K562 (cell line): Measurements from ENCODE around the gene FSCN2. TPM values are rescaled to one million over a fixed set of nuclear protein-coding genes. Genes with fewer than 3 reads are reported as not detected.

ENCODE experiments used
- ASH1L ChIP-seq: fragments of 450-650 bp; IDR thresholded peaks from 2 replicates; pipeline ENCODE4 v1.6.1; 2018; ENCODE audit warnings: borderline replicate concordance, mild to moderate bottlenecking, low read depth; ENCODE audit not compliant: partially characterized antibody
- C11orf30 ChIP-seq: fragments of 450-650 bp; IDR thresholded peaks from 2 replicates; pipeline ENCODE4 v1.6.1; 2016; ENCODE audit warnings: low read depth, mild to moderate bottlenecking
- CBFB ChIP-seq: sonication (generic); formaldehyde crosslinking; IDR thresholded peaks from 2 replicates; pipeline ENCODE4 v1.4.0; 2020; ENCODE audit warnings: mild to moderate bottlenecking, missing genetic modification reagents
- JUND ChIP-seq, 2 experiments: IDR thresholded peaks; 2 replicates in 1 of 2; 3 replicates in 1 of 2; pipeline ENCODE4 v1.6.1; 2011; ENCODE audit warnings: borderline replicate concordance in 2 of 2, low read depth in 2 of 2, low read length in 2 of 2, improper control_type of control experiment in 1 of 2, missing biosample characterization in 1 of 2, missing genetic modification characterization in 1 of 2, missing genetic modification reagents in 1 of 2
- MBD2 ChIP-seq: sonication (generic); IDR thresholded peaks from 2 replicates; pipeline ENCODE4 v1.6.1; 2016; ENCODE audit warnings: low read depth, borderline replicate concordance
- NCOA1 ChIP-seq: fragments of 450-650 bp; IDR thresholded peaks from 2 replicates; pipeline ENCODE4 v1.6.1; 2016; ENCODE audit warnings: low read depth
- NELFE ChIP-seq: IDR thresholded peaks from 2 replicates; pipeline ENCODE4 v1.6.1; 2011; ENCODE audit warnings: mild to moderate bottlenecking; ENCODE audit not compliant: insufficient read depth, insufficient read length
- NFE2L1 ChIP-seq: fragments of 450-650 bp; IDR thresholded peaks from 2 replicates; pipeline ENCODE4 v1.6.1; 2016; ENCODE audit warnings: missing genetic modification characterization, low read depth, mild to moderate bottlenecking, missing compliant biosample characterization, moderate library complexity, borderline replicate concordance
- NFYB ChIP-seq: IDR thresholded peaks from 2 replicates; pipeline ENCODE4 v1.6.1; 2011; ENCODE audit warnings: mild to moderate bottlenecking, moderate library complexity; ENCODE audit not compliant: insufficient read length; ENCODE audit errors: extremely low read depth
- NONO ChIP-seq, 2 experiments: fragments of 200-400 bp in 1 of 2; fragments of 450-650 bp in 1 of 2; formaldehyde crosslinking in 1 of 2; IDR thresholded peaks; 2 replicates each; pipeline ENCODE4 v1.6.1; 2017; ENCODE audit warnings: low read depth in 2 of 2, mild to moderate bottlenecking in 2 of 2, moderate library complexity in 2 of 2, low read length in 1 of 2
- NRF1 ChIP-seq, 2 experiments: fragments of 450-650 bp; IDR thresholded peaks in 1 of 2; conservative IDR thresholded peaks in 1 of 2; 2 replicates each; pipeline ENCODE4 v1.6.1; 2014; ENCODE audit warnings: mild to moderate bottlenecking in 2 of 2
- RBFOX2 ChIP-seq: fragments of 200-400 bp; formaldehyde crosslinking; IDR thresholded peaks from 2 replicates; pipeline ENCODE4 v1.6.1; 2017; ENCODE audit warnings: low read depth, mild to moderate bottlenecking, low read length, moderate library complexity
- RBM22 ChIP-seq: fragments of 200-400 bp; formaldehyde crosslinking; IDR thresholded peaks from 2 replicates; pipeline ENCODE4 v1.6.1; 2018; ENCODE audit warnings: low read length, low read depth; ENCODE audit not compliant: poor library complexity, severe bottlenecking
- RCOR1 ChIP-seq, 2 experiments: IDR thresholded peaks; 2 replicates each; pipeline ENCODE4 v1.6.1; 2012; ENCODE audit warnings: low read depth in 2 of 2, low read length in 2 of 2, borderline replicate concordance in 1 of 2, improper control_type of control experiment in 1 of 2
- SREBF1 ChIP-seq: fragments of 150-350 bp; IDR thresholded peaks from 2 replicates; pipeline ENCODE4 v1.6.1; 2014; ENCODE audit warnings: antibody characterized with exemption, low read depth, low read length, borderline replicate concordance
- YY1 ChIP-seq, 3 experiments: IDR thresholded peaks; 2 replicates each; pipeline ENCODE4 v1.6.1; 2011; ENCODE audit warnings: low read length in 2 of 3, mild to moderate bottlenecking in 2 of 3, moderate library complexity in 2 of 3, borderline replicate concordance in 1 of 3, control low read depth in 1 of 3, low read depth in 1 of 3; ENCODE audit not compliant: insufficient read depth in 3 of 3, insufficient replicate concordance in 2 of 3, control insufficient read depth in 1 of 3, insufficient read length in 1 of 3; ENCODE audit errors: extremely low read depth in 1 of 3
- ZNF184 ChIP-seq: sonication (generic); formaldehyde crosslinking; IDR thresholded peaks from 2 replicates; pipeline ENCODE4 v1.5.0; 2020; ENCODE audit warnings: missing genetic modification reagents
- ZNF24 ChIP-seq: fragments of 450-650 bp; IDR thresholded peaks from 2 replicates; pipeline ENCODE4 v1.6.1; 2016
- polyA plus RNA-seq, 8 experiments: library from polyadenylated mRNA; depleted of rRNA in 4 of 8; stranded (reverse) in 5 of 8; unstranded in 3 of 8; fragments of >200 nt; fragmentation: Nextera tagmentation in 2 of 8; fragmentation: Illumina TruSeq in 1 of 8; extraction: Ambion mirVana in 2 of 8; extraction: Trizol in 1 of 8; gene quantifications; 2 replicates each; pipeline versions ENCODE4 v1.2.1 to v1.2.3, GENCODE V29; 2011 to 2014; ENCODE audit warnings: inconsistent platforms in 1 of 8, missing spikeins in 1 of 8
- total RNA-seq, 7 experiments: library from RNA; depleted of rRNA in 6 of 7; stranded (reverse); fragments of >200 nt in 6 of 7; fragmentation: Illumina TruSeq in 2 of 7; extraction: Trizol in 2 of 7; gene quantifications; 2 replicates each; pipeline versions ENCODE4 v1.2.1 to v1.2.3, GENCODE V29; 2011 to 2021; ENCODE audit warnings: low replicate concordance in 1 of 7
- TF ChIP-seq, protein P1 (sequence below): sonication (generic); formaldehyde crosslinking; IDR thresholded peaks from 2 replicates; pipeline ENCODE4 v1.8.0; 2022; ENCODE audit warnings: mild to moderate bottlenecking, missing genetic modification reagents
- TF ChIP-seq, protein P2 (sequence below): fragments of 450-650 bp; IDR thresholded peaks from 2 replicates; pipeline ENCODE4 v1.6.1; 2016; ENCODE audit warnings: low read depth, mild to moderate bottlenecking, moderate library complexity
- TF ChIP-seq, protein P3 (sequence below), 2 experiments: fragments of 150-350 bp in 1 of 2; IDR thresholded peaks; 2 replicates each; pipeline ENCODE4 v1.6.1; 2012 to 2016; ENCODE audit warnings: low read depth in 2 of 2, low read length in 2 of 2, mild to moderate bottlenecking in 1 of 2, moderate library complexity in 1 of 2

Gene FSCN2
- total and polyA plus RNA-seq, 9 of the 15 experiments (the other 6 are each of a cell fraction or from before 2014, with no cell fraction given) = 0.08 TPM; not detected in 8

DNA sequence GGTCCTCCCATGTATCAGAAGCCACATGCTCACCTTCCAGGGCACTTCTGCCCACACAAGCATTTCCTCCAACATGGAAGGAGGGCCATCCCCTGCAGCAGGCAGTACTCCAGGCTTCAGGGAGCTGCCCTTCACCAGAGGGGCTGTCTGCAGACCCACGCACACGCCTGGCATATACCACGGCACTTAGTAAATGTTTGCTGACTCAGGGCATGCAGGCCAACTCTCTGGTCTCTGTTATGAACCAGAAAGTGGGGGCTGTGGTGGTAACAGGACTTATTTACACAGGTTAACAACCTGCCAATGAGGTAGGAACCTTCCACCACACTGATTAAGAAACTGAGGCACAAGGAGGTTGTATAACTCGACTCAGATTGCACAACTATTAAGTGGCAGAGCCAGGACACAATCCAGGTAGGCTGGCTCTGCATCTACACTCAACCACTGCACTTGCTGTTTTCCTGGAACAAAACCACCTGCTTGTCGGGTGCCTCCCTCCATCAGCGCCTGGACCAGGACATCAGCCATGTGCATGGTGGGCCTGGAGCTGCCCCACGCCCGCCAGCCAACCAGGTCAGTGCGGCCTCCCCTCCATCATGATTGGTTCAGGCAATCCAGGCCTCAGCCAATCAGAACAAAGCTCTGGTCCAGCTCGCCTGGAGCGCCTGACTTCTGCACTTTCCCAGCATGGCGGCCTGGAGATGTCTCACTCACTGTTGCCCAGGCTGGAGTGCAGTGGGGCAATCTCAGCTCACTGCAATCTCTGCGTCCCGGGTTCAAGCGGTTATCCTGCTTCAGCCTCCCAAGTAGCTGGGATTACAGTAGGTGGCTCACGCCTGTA lies 34.8 kb upstream of the FSCN2 start (continued):
- TF ChIP-seq NFE2L1 (tag) = no peak
- TF ChIP-seq NONO (IDR thresholded peaks at IDR 0.05; ENCODE audit: low read depth in 2 of 2, low read length in 1 of 2) = no peak
- TF ChIP-seq ASH1L = peak; percentile 78
- no peak for TF ChIP-seq ZNF184 (CRISPR knock-in tag)
- TF ChIP-seq RBM22 = no peak
- TF ChIP-seq NFYB = peak; percentile 95
- TF ChIP-seq YY1 (IDR thresholded peaks at IDR 0.05; ENCODE audit: borderline replicate concordance in 1 of 3, control insufficient read depth in 1 of 3, extremely low read depth in 1 of 3, insufficient read depth in 3 of 3, insufficient read length in 1 of 3, insufficient replicate concordance in 2 of 3, low read depth in 1 of 3, low read length in 2 of 3) = peak in 2 of 3 experiments; percentile 26 to 72
- peak; percentile 46; the same call in 1 of the 2 replicates for TF ChIP-seq C11orf30
- TF ChIP-seq, protein P1, sequence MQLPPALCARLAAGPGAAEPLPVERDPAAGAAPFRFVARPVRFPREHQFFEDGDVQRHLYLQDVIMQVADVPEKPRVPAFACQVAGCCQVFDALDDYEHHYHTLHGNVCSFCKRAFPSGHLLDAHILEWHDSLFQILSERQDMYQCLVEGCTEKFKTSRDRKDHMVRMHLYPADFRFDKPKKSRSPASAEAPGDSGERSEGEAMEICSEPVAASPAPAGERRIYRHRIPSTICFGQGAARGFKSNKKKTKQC (CRISPR knock-in tag) = no peak
- peak; percentile 48 for TF ChIP-seq RBFOX2
- TF ChIP-seq, protein P2, sequence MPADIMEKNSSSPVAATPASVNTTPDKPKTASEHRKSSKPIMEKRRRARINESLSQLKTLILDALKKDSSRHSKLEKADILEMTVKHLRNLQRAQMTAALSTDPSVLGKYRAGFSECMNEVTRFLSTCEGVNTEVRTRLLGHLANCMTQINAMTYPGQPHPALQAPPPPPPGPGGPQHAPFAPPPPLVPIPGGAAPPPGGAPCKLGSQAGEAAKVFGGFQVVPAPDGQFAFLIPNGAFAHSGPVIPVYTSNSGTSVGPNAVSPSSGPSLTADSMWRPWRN = no peak
- no peak for TF ChIP-seq NELFE
- TF ChIP-seq SREBF1 = no peak
- 0 out of 2 replicates have a peak, but pooled peaks have one; percentile 49 for TF ChIP-seq CBFB (CRISPR knock-in tag)
- TF ChIP-seq, protein P3, sequence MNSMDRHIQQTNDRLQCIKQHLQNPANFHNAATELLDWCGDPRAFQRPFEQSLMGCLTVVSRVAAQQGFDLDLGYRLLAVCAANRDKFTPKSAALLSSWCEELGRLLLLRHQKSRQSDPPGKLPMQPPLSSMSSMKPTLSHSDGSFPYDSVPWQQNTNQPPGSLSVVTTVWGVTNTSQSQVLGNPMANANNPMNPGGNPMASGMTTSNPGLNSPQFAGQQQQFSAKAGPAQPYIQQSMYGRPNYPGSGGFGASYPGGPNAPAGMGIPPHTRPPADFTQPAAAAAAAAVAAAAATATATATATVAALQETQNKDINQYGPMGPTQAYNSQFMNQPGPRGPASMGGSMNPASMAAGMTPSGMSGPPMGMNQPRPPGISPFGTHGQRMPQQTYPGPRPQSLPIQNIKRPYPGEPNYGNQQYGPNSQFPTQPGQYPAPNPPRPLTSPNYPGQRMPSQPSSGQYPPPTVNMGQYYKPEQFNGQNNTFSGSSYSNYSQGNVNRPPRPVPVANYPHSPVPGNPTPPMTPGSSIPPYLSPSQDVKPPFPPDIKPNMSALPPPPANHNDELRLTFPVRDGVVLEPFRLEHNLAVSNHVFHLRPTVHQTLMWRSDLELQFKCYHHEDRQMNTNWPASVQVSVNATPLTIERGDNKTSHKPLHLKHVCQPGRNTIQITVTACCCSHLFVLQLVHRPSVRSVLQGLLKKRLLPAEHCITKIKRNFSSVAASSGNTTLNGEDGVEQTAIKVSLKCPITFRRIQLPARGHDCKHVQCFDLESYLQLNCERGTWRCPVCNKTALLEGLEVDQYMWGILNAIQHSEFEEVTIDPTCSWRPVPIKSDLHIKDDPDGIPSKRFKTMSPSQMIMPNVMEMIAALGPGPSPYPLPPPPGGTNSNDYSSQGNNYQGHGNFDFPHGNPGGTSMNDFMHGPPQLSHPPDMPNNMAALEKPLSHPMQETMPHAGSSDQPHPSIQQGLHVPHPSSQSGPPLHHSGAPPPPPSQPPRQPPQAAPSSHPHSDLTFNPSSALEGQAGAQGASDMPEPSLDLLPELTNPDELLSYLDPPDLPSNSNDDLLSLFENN (IDR thresholded peaks at IDR 0.05; ENCODE audit: low read depth in 2 of 2, low read length in 2 of 2) = no peak
- TF ChIP-seq NRF1 (conservative IDR thresholded peaks at IDR 0.05 in 1 of 2, IDR thresholded peaks at IDR 0.05 in 1 of 2) = peak in 1 of 2 experiments; percentile 21; a peak in 1 of 4 replicates
- TF ChIP-seq ZNF24 = peak; percentile 43; the same call in 1 of the 2 replicates
- TF ChIP-seq RCOR1 (IDR thresholded peaks at IDR 0.05; ENCODE audit: borderline replicate concordance in 1 of 2, low read depth in 2 of 2, low read length in 2 of 2) = peak in 1 of 2 experiments; percentile 3; a peak in 1 of 4 replicates
- peak; percentile 38; the same call in 1 of the 2 replicates for TF ChIP-seq MBD2
- TF ChIP-seq JUND (IDR thresholded peaks at IDR 0.05; ENCODE audit: borderline replicate concordance, low read depth, low read length) = no peak
- TF ChIP-seq JUND (tag; IDR thresholded peaks at IDR 0.05; ENCODE audit: borderline replicate concordance, low read depth, low read length) = no peak
- TF ChIP-seq NCOA1 = no peak
